ENCODE results near the gene PAF1. TPM values are rescaled to one million over a fixed set of nuclear protein-coding genes. Genes with fewer than 3 reads are reported as not detected.

The PAF1 gene
- total and polyA plus RNA-seq, 2 donors (not counting 3 experiments of a cell fraction or from before 2014, with no cell fraction given) = 55.1 to 90.8 TPM

GRCh38 chr19:39398297-39398864, 7.5 kb upstream of the PAF1 start:
- no peak overlapping the region for H2AFZ ChIP-seq (ENCODE audit: low read depth, low read length)
- no peaks in the 10 kb centered on the region for H3K9me3 ChIP-seq (replicated peaks; ENCODE audit: control insufficient read depth, insufficient read depth, low read length)
- peaks cover 14% of the 10 kb centered on the region for H3K4me1 ChIP-seq (ENCODE audit: control insufficient read depth, extremely low read depth, insufficient read depth, low read length)
- FAIRE-seq (no peak), DNase-seq (ENCODE audit: low read depth, low spot score) (no peak)
- no peak for TF ChIP-seq CTCF (IDR thresholded peaks at IDR 0.05; ENCODE audit: extremely low read depth in 1 of 2, insufficient read depth in 1 of 2, low read depth in 1 of 2, low read length in 2 of 2)
- TF ChIP-seq JUN (IDR thresholded peaks at IDR 0.05; ENCODE audit: borderline replicate concordance, insufficient read depth, insufficient read length, low read depth) = no peak
- TF ChIP-seq POLR2AphosphoS5 (IDR thresholded peaks at IDR 0.05; ENCODE audit: insufficient read depth, low read depth, low read length) = no peak
- TF ChIP-seq EZH2 (IDR thresholded peaks at IDR 0.05; ENCODE audit: borderline replicate concordance, low read depth, low read length, severe bottlenecking) = no peak
- TF ChIP-seq MAX (IDR thresholded peaks at IDR 0.05; ENCODE audit: insufficient read depth, insufficient read length) = no peak
- TF ChIP-seq MYC (IDR thresholded peaks at IDR 0.05; ENCODE audit: low read depth, low read length) = no peak
- ChIA-PET POLR2A (interaction anchor here (1.0 to 1.2 kb wide), 2 partner anchors 9 to 13 kb away, joined by 8 to 10 read pairs; partner anchors contain the start of gene ZFP36), CTCF (interaction anchor here (0.5 to 4.5 kb wide), 20 partner anchors 9 to 465 kb away, joined by 3 to 147 read pairs (median 3); partner anchors contain the start of genes EID2B, PLEKHG2, RPS16 and SAMD4B)
- H3K27ac ChIP-seq (ENCODE audit: insufficient read depth, low read depth, low read length) = no peak overlapping the region
- no peak overlapping the region for H3K4me2 ChIP-seq (ENCODE audit: insufficient read depth, low read length)
- no peaks in the 10 kb centered on the region for H3K79me2 ChIP-seq (ENCODE audit: control insufficient read depth, insufficient read depth, low read length)
- intact Hi-C loops (cut with micrococcal nuclease) (no loop called here), dilution Hi-C loops (cut with MboI; ENCODE audit: extremely low pct_ligation_motif_present, low sequenced_read_pairs) (no loop called here)
- no peaks in the 10 kb centered on the region for H3K9me1 ChIP-seq (replicated peaks; ENCODE audit: control insufficient read depth, extremely low read depth, insufficient read depth, low read length)
- no peaks in the 10 kb centered on the region for H4K20me1 ChIP-seq (replicated peaks; ENCODE audit: control insufficient read depth, extremely low read depth, insufficient read depth, low read length)
- no peak overlapping the region for H3K9ac ChIP-seq (replicated peaks; ENCODE audit: extremely low read depth, insufficient read depth, low read length)
- H3K27me3 ChIP-seq (ENCODE audit: control insufficient read depth in 2 of 2, insufficient read depth in 2 of 2, low read length in 2 of 2) = no peaks in the 10 kb centered on the region
- BruUV-seq (replicated peaks) = no TSS peak
- no peak overlapping the region for H3K4me3 ChIP-seq (replicated peaks in 1 of 3; ENCODE audit: insufficient read depth in 1 of 3, low read depth in 1 of 3, low read length in 3 of 3)
- peaks cover 0 to 15% of the 10 kb centered on the region in 2 experiments for H3K36me3 ChIP-seq (ENCODE audit: control insufficient read depth in 2 of 2, extremely low read depth in 1 of 2, insufficient read depth in 2 of 2, low read length in 2 of 2)

Measured in endothelial cell of umbilical vein (primary cell).